ENCODE data around the gene NANOS2.

Gene NANOS2

DNA sequence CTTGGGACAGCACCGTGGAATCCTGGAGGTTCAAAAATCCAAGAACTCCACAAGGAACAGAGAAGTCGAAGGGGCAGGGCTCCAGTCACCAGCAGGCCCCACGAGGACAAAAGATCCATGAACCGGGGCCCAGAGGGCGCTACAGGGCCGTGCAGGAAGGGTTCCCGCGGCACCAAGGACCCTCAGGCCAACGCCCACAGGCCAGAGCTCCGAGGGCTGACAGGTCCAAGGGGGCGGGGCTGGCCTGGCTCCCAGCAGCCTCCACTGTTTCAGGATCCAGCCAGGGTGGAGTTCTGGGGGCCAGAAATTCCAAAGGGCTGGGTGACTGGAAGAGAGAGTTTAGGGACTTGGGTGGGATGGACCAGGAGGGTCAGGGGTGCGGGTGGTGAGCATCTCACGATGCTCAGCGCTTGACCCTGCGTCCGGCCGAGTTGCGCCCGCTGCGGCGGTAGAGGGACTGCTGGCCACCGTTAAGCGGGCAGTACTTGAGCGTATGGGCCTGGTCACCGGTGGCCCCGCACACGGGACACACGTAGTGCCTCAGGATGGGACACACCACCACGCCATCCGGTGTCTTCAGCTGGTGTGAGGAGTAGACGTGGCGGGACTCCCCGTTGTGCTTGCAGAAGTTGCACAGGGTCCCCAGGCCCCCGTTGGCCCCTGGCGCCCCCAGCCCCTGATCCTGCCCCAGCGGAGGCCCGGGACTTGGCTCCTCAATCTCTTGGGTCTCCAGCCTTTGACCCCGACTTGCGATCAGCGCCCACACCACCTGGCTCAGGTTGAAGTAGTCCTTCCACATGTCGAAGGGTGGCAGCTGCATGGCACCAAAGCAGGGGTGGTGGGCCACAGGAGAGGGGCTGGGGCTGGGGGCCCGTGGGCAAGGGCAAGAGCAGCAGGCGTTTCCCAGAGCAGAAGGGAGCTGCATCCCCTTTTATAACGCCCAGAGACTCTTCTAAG lies at the start of gene NANOS2:
Gene NANOS2, minus strand, starts transcription at position 905 of the 957 bp plus-strand sequence. Its CDS starts 85 bp downstream, at position 820.
- in situ Hi-C loops (cut with HindIII; ENCODE audit: low sequenced_read_pairs): no loop called here

DNA sequence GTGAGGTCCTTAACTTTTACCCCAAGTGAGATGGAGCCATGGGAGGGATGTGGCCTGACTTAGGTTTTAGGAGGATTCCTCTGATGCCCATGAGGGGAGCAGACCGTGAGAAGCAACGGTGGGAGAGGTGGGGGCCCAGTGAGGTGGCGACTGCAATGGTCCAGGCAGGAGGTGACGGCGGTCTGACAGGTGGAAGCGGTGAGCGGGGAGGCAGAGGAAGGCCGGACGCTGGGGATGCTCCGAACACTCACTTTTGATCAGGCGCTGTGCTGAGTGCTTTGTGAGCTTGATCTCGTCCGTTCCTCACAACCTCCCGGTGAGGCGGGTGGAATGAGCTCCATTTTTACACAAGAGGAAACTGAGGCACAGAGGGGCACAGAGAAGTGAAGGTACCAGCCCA lies 47.4 kb upstream of the NANOS2 start:
- in situ Hi-C loops (cut with HindIII; ENCODE audit: low sequenced_read_pairs): no loop called here

- in situ Hi-C loops (cut with HindIII; ENCODE audit: low sequenced_read_pairs): no loop called here
Observed at GRCh38 chr19:45960595-45961235, 46.1 kb upstream of the NANOS2 start.

- in situ Hi-C loops (cut with HindIII; ENCODE audit: low sequenced_read_pairs): no loop called here
Observed at GRCh38 chr19:45959517-45960025, 45.0 kb upstream of the NANOS2 start.

- in situ Hi-C loops (cut with HindIII; ENCODE audit: low sequenced_read_pairs): no loop called here
Observed at GRCh38 chr19:45958769-45959516, 44.4 kb upstream of the NANOS2 start.

GRCh38 chr19:45958320-45958719 lies 43.7 kb upstream of the NANOS2 start:
- in situ Hi-C loops (cut with HindIII; ENCODE audit: low sequenced_read_pairs): no loop called here

GRCh38 chr19:45955905-45956608 lies 41.5 kb upstream of the NANOS2 start:
- in situ Hi-C loops (cut with HindIII; ENCODE audit: low sequenced_read_pairs): no loop called here

DNA sequence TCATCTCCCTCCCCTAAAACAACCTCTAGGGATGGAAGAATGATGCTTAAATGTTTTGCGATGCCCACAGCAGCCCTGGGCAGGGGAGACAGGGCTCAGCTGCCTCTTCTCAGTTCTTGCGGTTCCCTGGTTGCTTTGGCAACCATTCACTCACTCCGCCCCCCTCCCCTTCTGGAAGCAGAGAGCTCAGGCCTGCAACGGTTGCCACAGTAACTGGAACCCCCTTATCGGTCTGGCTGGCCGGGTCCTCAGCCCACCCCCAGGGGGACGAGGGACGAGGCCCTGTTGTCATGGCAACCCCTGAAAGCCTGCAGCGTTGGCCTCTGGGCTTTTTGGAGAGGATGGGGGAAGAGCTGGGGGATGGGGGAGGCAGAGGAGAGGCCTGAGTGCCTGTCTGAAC lies 39.6 kb upstream of the NANOS2 start:
- in situ Hi-C loops (cut with HindIII; ENCODE audit: low sequenced_read_pairs): no loop called here

GRCh38 chr19:45953676-45954075 lies 39.1 kb upstream of the NANOS2 start:
- in situ Hi-C loops (cut with HindIII; ENCODE audit: low sequenced_read_pairs): no loop called here

GRCh38 chr19:45952686-45953505 lies 38.3 kb upstream of the NANOS2 start:
- in situ Hi-C loops (cut with HindIII; ENCODE audit: low sequenced_read_pairs): no loop called here

- in situ Hi-C loops (cut with HindIII; ENCODE audit: low sequenced_read_pairs): no loop called here
Observed at GRCh38 chr19:45952341-45952685, 37.7 kb upstream of the NANOS2 start.

DNA sequence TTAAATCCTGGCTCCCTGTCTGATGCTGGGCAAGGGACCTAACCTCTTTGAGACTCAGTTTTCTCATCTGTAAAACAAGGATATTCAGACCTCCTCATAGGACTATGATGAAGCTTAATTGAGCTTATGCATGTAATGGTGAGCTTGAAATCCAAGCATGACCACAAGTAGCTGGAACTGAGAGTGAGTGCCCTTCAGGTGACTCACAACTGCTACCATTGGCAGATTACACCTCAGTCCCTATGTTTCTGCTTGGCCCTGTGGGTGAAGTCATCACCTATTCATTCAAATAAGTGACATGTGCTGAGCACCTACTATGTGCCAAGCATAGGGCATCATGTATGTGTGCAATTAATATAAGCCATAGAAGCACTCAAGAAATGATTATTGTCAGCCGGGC lies 33.3 kb upstream of the NANOS2 start:
- in situ Hi-C loops (cut with HindIII; ENCODE audit: low sequenced_read_pairs): no loop called here

GRCh38 chr19:45940515-45940805 lies 25.9 kb upstream of the NANOS2 start:
- in situ Hi-C loops (cut with HindIII; ENCODE audit: low sequenced_read_pairs): no loop called here

GRCh38 chr19:45939792-45940514 lies 25.4 kb upstream of the NANOS2 start:
- in situ Hi-C loops (cut with HindIII; ENCODE audit: low sequenced_read_pairs): no loop called here

DNA sequence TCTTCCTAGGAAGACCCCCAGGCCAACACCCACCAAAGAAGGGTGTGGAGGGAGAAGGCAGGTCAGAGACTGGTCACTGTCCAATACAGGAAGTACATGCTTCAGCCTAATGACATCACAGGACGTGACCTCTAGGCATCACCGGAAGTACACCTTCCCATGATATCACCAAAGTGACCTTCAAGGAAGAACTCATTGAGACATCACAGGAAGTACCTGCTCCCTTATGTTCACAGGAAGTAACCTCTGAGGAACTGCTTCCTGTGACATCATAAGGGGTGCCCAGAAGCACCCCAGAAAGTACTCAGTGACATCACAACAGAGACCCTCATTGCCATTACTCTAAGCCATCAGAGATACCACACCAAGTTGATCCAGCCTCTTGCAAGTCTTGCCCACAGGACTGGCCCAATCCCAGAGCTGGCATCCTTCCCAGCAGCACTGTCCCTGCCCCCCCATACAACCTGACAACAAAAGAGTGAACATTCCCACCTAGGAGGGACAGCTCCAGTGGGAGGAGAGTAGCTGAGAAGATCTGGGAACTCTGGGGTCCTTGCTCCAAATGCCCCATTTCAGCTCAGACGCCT lies 24.2 kb upstream of the NANOS2 start:
- in situ Hi-C loops (cut with HindIII; ENCODE audit: low sequenced_read_pairs): no loop called here

DNA sequence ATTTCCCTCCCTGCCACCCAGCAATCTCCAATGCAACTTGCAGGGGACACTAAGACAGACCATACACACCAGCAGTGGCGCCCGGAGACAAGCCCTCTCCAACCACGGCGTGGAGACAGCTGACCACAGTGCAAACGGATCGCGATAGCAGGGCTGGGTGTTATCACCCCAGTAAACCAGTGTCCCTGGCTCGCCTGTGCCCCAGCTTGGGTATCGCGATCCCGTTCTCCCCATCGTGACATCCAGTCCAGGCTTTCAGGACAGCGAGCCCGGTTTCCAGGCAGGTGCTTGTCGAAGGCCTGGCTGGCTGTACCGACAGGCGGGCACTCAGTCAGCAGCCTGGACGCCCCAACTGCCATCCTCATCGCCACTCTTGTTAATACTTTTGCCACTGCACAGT lies 20.7 kb upstream of the NANOS2 start:
- in situ Hi-C loops (cut with HindIII; ENCODE audit: low sequenced_read_pairs): no loop called here

GRCh38 chr19:45934551-45935230 lies 20.1 kb upstream of the NANOS2 start:
- in situ Hi-C loops (cut with HindIII; ENCODE audit: low sequenced_read_pairs): no loop called here

DNA sequence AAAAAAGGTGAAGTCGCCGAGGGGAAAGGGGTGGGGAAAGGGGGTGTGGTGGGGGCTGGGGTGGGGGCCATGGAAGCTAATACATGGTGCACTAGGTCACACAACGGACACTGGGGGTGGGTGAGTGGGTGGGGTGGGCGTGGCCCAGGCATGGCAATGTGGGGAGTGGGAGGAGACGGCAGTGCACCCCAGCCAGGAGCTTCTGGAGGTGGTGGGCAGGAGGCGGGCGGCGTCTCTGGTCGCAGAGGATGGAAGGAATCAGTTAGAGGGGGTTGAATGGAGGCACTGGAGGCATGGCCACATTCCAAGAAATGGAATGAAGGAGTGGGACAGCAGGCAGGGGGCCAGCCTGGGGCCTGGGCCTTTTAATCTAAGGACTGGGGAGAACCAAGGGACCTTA lies 19.2 kb upstream of the NANOS2 start:
- in situ Hi-C loops (cut with HindIII; ENCODE audit: low sequenced_read_pairs): no loop called here

All from DLD1 (cell line).